A673 (cell line): ENCODE data around the gene SLC35E2B.
"Not testable (repeated sequence)": the region's sequence is repeated elsewhere in the genome, so short reads cannot be mapped to it uniquely, and the experiment has no call there.

ENCODE experiments used
- CTCF ChIP-seq: fragments of 300-800, 200-600 bp; sonication (generic); conservative IDR thresholded peaks from 2 replicates; pipeline ENCODE4 v1.5.1; 2017; ENCODE audit warnings: low read depth, mild to moderate bottlenecking, antibody characterized with exemption, low read length, moderate library complexity, mixed read lengths
- EZH2 ChIP-seq: fragments of 200-600 bp; sonication (generic); IDR thresholded peaks from 2 replicates; pipeline ENCODE4 v1.6.1; 2017; ENCODE audit warnings: borderline replicate concordance, low read depth, mild to moderate bottlenecking, mixed read lengths, antibody characterized with exemption, low read length; ENCODE audit not compliant: poor library complexity, severe bottlenecking

GRCh38 chr1:1702506-1702905 is 9.9 kb upstream of the SLC35E2B start:
- not testable (repeated sequence) for TF ChIP-seq CTCF, EZH2
